HG03558 (cell line): Measurements from ENCODE around the gene LRRC61.

ENCODE experiments used
- ATAC-seq: cut with Tn5 transposase; IDR thresholded peaks from one replicate; pipeline ENCODE4 v1.9.1; 2021; ENCODE audit warnings: moderate number of reproducible peaks; ENCODE audit not compliant: unreplicated experiment; ENCODE audit errors: extremely low read depth

Gene LRRC61

DNA sequence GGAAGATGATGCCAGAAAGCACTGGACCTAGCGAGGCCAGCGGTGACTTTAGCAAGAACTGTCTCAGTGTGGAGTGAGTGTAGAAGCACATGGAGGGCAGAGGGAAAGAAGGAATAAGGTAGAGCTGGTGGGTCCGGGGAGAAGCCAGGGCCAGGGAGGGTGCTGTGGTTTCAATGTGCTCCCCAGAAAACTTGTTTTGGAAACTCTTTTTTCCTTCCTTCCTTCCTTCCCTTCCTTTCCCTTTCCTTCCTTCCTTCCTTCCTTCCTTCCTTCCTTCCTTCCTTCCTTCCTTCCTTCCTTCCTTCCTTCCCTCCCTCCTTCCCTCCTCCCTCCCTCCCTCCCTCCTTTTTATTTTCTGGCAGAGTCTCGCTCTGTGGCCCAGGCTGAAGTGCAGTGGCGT lies 23.8 kb downstream of the LRRC61 start:
- no peak for ATAC-seq

GRCh38 chr7:150351587-150352194 lies 28.5 kb downstream of the LRRC61 start:
- no peak for ATAC-seq

- no peak for ATAC-seq
These were observed 32.5 kb downstream of the LRRC61 start for GRCh38 chr7:150355666-150356059.

GRCh38 chr7:150356265-150356897 lies 33.2 kb downstream of the LRRC61 start:
- ATAC-seq: no peak

DNA sequence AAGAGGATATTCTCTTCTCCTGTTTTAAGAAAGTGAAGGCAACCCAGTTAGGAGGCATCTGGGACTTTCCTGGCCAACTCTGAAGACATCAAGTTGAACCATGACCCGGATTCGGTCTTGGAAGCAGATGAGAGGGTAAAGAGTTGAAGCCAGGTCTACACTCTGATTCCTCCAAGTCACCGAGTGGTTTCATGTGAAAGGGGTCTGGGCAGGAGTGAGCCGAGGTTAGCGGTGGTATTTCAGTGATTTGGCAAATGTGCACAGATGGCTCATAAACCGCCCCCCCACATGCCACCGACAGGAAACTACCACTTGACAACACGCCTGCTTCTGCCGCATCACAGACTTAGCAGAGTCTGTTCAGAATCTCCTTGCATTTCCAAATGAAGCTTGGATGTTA lies 34.1 kb downstream of the LRRC61 start:
- ATAC-seq: no peak

DNA sequence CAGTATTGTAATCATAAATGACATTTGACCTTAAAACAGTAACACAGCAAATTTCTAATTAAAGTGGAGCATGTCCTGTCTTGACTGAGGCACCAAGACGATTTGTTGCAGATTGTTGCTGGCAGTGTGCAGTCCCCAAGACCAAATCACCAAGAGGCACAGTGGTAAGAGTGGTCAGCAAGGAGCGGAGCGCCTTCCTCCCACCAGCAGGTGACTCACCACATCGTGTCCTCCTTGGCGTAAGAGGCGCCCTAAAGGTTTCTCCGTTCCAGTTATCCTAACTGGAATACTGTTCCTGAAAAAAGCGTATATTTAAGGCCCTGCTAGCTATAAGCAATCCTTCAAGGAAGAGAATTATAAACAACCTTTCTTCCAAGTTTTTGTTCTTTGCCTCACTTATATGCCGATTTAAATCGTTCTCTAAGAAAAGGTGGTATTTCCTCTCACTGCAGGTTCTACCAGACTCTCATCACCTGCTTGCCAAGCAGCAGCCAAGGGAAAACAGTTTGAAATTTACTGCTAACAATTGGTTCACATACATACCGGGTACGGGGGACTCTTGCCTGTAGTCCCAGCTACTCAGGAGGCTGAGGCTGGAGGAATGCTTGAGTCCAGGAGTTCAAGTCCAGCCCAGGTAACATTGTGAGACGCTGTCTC lies 34.7 kb downstream of the LRRC61 start:
- ATAC-seq: no peak

- ATAC-seq: no peak
These were observed 35.3 kb downstream of the LRRC61 start for GRCh38 chr7:150358433-150358832.

GRCh38 chr7:150358988-150359621 lies 36.0 kb downstream of the LRRC61 start:
- no peak for ATAC-seq

- ATAC-seq: no peak
These were observed 36.6 kb downstream of the LRRC61 start for GRCh38 chr7:150359622-150360362.

DNA sequence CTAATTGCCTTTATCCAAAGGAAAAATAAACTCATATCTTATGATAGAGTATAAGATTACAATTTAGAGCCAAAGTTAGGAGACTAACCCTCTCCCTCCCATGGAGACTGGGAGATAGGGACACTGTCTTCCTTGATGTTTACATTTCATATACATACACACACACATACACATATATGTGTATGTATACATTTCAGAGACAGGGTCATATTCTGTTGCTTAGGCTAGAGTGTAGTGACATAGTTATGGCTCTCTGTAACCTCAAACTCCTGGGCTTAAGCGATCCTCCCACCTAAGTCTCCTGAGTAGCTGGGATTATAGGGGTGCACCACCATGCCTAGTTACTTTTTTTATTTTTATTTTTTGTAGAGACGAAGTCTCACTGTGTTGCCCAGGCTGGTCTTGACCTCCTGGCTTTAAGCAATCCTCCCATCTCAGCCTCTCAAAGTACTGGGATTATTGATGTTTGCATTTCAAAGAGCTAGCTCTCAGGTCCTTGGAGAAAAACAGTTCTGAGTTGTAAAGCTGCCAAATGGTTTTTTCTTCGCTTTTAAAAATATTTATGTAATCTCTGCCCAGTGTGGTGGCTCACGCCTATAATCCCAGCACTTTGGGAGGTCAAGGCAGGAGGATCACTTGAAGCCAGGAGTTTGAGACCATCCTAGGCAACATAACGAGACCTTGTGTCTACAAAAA lies 37.4 kb downstream of the LRRC61 start:
- no peak for ATAC-seq

GRCh38 chr7:150361402-150361801 lies 38.2 kb downstream of the LRRC61 start:
- ATAC-seq: no peak

GRCh38 chr7:150361807-150362621 lies 38.9 kb downstream of the LRRC61 start:
- ATAC-seq: no peak

DNA sequence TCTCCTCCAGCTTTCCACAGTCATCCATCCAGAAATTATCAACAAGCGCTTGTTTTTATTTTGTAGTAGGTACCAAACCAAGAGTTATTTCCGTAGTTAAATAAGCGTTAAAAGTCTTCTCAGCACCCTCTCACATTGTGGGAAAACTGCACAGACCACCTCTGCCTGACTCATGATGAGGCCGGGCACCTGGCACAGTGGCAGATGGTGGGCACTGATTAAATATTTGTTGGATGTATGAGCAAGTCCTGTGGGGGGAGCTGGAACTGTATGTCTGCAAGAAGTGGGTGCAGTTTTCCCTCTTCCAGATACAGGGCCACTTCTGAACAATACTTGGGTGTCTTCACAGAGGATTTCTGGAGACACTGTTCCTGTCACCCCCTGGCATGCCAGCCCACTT lies 40.2 kb downstream of the LRRC61 start:
- ATAC-seq: no peak

GRCh38 chr7:150363872-150364271 lies 40.7 kb downstream of the LRRC61 start:
- ATAC-seq: no peak

GRCh38 chr7:150365194-150365593 lies 42.0 kb downstream of the LRRC61 start:
- no peak for ATAC-seq

DNA sequence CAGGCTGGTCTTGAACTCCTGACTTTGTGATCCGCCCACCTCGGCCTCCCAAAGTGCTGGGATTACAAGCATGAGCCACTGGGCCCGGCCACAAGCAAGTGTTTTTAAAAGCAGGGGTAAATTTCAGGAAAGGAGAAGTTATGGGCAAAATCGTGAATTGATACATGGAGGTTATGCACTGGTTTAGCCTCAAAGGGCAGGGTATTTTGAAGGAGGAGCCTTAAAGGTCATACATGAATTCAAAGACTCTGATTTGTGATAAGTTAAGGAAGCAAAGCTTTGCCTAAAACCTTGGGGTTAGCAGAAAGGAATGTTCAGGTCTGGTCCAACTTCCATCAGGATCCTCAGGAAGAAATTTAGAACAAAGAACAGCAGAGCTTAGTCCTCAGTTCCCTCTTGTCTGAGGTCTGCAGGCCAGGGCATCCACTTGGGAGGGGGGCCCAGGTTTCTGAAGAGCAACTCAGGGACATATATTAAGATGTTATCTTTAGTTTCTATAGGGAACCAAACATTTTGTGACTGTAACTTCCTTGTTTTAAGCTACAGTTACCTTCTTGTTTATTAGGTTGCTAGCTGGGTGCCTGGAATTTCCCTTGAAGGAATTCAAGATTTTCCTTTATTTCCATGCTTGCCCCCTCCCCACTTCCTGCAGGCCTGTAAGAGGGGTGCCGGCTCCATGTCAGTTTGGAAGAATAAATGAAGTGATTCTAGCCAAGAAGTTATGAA lies 42.7 kb downstream of the LRRC61 start:
- ATAC-seq: no peak

- ATAC-seq: no peak
These were observed 44.5 kb downstream of the LRRC61 start for GRCh38 chr7:150367677-150368095.

DNA sequence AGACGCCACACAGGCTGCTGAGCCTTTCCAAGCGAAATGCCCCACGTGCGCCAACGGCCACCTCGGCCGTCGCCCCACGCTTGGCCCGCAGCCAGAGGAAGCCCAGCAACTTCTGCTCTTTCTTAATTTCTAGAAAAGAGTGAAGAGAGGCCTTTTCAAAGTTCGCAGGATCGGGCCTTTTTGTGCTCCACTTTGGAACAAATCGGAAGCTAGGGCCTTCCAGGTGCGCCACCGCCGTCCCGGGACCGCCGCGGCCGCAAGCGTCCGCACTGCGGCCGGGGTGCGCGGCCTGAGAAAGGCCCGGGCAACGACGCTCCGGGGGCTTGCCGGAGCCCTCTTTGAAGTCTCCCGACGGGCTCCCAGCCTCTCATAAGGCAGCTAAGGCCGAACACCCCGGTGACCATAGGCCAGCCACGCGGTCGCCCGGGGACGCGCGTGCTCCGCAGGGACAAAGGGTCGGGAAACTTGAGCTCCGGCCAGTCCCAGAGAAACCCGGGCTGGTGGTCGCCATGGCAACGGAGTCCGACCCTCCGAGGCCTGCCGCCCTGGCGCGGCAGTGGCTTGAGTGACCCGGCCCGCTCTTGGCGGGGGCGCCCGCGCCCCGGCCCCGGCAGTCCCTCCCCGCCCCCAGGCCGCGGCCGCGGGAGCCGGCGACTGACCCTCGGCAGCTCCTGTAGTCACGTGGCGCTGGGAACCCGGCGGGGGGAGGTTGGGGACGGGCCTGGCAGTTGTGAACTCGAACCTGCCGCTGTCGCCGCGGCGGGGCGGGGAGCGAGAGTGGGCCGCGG lies 45.1 kb downstream of the LRRC61 start, which contains the start of gene REPIN1:
REPIN1 (plus strand) TSS at position 727 of the 788 bp plus-strand sequence. CDS start 890 bp downstream, outside the sequence.
- ATAC-seq: no peak
